A673 (cell line): Measurements from ENCODE around the gene COL9A1. TPM values are rescaled to one million over a fixed set of nuclear protein-coding genes. Genes with fewer than 3 reads are reported as not detected.
"Not testable (repeated sequence)": the region's sequence is repeated elsewhere in the genome, so short reads cannot be mapped to it uniquely, and the experiment has no call there.

Experiments used
- BruUV-seq: library from RNA; stranded (reverse); fragments of 400-500 nt; replicated peaks from 2 replicates; lab custom pipeline; 2021; lab: Mats Ljungman, UMichigan
- CTCF ChIA-PET: fragments of 300-600 bp; sonication (Branson Sonifier 250); formaldehyde crosslinking; loops from one replicate; lab custom pipeline; 2022; ENCODE audit warnings: antibody characterized with exemption; lab: Charles Lee
- POLR2A ChIA-PET: fragments of 300-600 bp; sonication (Branson Sonifier 250); formaldehyde crosslinking; loops from one replicate; lab custom pipeline; 2022; ENCODE audit warnings: antibody characterized with exemption; ENCODE audit not compliant: low non-redundant PET; lab: Charles Lee
- DNase-seq: peaks from one replicate; pipeline ENCODE4 v3.0.0-alpha.2; 2015; ENCODE audit warnings: low spot score
- H3K27ac ChIP-seq: fragments of 200-600 bp; sonication (generic); 2 replicates; pipeline ENCODE4 v1.5.1; 2016; ENCODE audit warnings: mixed run types, low read depth, mild to moderate bottlenecking, mixed read lengths, antibody characterized with exemption, low read length; ENCODE audit not compliant: poor library complexity, severe bottlenecking
- H3K27me3 ChIP-seq: fragments of 200-600 bp; sonication (generic); replicated peaks from 2 replicates; pipeline ENCODE4 v1.6.1; 2017; ENCODE audit warnings: mixed run types, low read depth, mild to moderate bottlenecking, mixed read lengths, antibody characterized with exemption, low read length; ENCODE audit not compliant: insufficient read depth, poor library complexity
- H3K36me3 ChIP-seq: fragments of 200-600 bp; sonication (generic); 2 replicates; pipeline ENCODE4 v1.6.1; 2016; ENCODE audit warnings: mixed run types, mild to moderate bottlenecking, mixed read lengths, antibody characterized with exemption, low read length; ENCODE audit not compliant: insufficient read depth, poor library complexity, severe bottlenecking
- H3K4me1 ChIP-seq: fragments of 200-600 bp; sonication (generic); 2 replicates; pipeline ENCODE4 v1.6.1; 2017; ENCODE audit warnings: mixed run types, mild to moderate bottlenecking, mixed read lengths, antibody characterized with exemption, low read length; ENCODE audit not compliant: insufficient read depth, poor library complexity, severe bottlenecking
- H3K4me3 ChIP-seq: fragments of 200-600 bp; sonication (generic); 2 replicates; pipeline ENCODE4 v1.5.1; 2016; ENCODE audit warnings: low read depth, mixed run types, mild to moderate bottlenecking, mixed read lengths, low read length; ENCODE audit not compliant: poor library complexity, severe bottlenecking
- H3K9me3 ChIP-seq: fragments of 200-600 bp; sonication (generic); 2 replicates; pipeline ENCODE4 v1.6.1; 2016; ENCODE audit warnings: mixed run types, low read depth, mild to moderate bottlenecking, mixed read lengths, antibody characterized with exemption, low read length; ENCODE audit not compliant: poor library complexity, severe bottlenecking
- EZH2 ChIP-seq: fragments of 200-600 bp; sonication (generic); IDR thresholded peaks from 2 replicates; pipeline ENCODE4 v1.6.1; 2017; ENCODE audit warnings: borderline replicate concordance, low read depth, mild to moderate bottlenecking, mixed read lengths, antibody characterized with exemption, low read length; ENCODE audit not compliant: poor library complexity, severe bottlenecking
- intact Hi-C: fragments of 100-400 bp; cut with micrococcal nuclease; formaldehyde crosslinking; loops from one replicate; pipeline ENCODE4 v1.10.0; 2022; ENCODE audit not compliant: unreplicated experiment
- total RNA-seq: library from RNA; stranded (reverse); gene quantifications from 2 replicates; pipeline ENCODE4 v1.2.3, GENCODE V29; 2021
- TF ChIP-seq, protein P1 (sequence below): fragments of 300-800, 200-600 bp; sonication (generic); conservative IDR thresholded peaks from 2 replicates; pipeline ENCODE4 v1.5.1; 2017; ENCODE audit warnings: low read depth, mild to moderate bottlenecking, antibody characterized with exemption, low read length, moderate library complexity, mixed read lengths

Gene COL9A1
- total RNA-seq, 1 experiment from 2014 or later, result not detected

DNA sequence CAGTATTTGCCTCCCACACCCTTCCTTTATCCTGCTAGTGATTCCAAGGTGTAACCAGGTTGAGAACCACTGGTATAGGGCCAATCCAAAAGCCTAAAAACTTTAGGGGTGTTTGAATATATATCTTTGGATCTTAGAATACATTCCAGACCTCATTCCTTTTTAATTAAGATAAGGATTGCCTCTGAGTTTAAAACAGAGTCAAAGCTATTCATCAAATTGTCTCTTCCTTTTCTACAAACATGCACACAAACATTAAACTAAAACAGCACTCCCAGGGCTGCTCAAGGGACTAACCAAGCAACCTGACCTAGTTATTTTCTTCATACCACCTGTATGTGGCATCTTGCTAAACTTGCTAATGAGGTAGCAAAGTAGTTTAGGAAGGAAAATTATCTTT is 22.1 kb upstream of the COL9A1 start:
- intact Hi-C loops, result no loop called here
- no peaks in the 10 kb centered on the region for H3K9me3 ChIP-seq
- H3K36me3 ChIP-seq, result no peaks in the 10 kb centered on the region
- H3K4me1 ChIP-seq, result peaks cover 16% of the 10 kb centered on the region
- H3K27me3 ChIP-seq, result no peaks in the 10 kb centered on the region
- H3K4me3 ChIP-seq, result no peak overlapping the region
- CTCF ChIA-PET, result no interaction called here
- POLR2A ChIA-PET, result no interaction called here
- no peak for DNase-seq
- TF ChIP-seq EZH2, result no peak
- TF ChIP-seq, protein P1, sequence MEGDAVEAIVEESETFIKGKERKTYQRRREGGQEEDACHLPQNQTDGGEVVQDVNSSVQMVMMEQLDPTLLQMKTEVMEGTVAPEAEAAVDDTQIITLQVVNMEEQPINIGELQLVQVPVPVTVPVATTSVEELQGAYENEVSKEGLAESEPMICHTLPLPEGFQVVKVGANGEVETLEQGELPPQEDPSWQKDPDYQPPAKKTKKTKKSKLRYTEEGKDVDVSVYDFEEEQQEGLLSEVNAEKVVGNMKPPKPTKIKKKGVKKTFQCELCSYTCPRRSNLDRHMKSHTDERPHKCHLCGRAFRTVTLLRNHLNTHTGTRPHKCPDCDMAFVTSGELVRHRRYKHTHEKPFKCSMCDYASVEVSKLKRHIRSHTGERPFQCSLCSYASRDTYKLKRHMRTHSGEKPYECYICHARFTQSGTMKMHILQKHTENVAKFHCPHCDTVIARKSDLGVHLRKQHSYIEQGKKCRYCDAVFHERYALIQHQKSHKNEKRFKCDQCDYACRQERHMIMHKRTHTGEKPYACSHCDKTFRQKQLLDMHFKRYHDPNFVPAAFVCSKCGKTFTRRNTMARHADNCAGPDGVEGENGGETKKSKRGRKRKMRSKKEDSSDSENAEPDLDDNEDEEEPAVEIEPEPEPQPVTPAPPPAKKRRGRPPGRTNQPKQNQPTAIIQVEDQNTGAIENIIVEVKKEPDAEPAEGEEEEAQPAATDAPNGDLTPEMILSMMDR, result no peak
- no peak overlapping the region for H3K27ac ChIP-seq
- BruUV-seq, result no TSS peak

DNA sequence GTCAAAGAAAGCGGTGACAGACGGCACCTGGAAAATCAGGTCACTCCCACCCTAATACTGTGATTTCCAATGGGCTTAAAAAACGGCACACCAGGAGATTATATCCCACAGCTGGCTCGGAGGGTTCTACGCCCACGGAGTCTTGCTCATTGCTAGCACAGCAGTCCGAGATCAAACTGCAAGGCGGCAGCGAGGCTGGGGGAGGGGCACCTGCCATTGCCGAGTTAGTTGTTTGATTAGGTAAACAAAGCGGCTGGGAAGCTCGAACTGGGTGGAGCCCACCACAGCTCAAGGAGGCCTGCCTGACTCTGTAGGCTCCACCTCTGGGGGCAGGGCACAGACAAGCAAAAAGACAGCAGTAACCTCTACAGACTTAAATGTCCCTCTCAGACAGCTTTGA is 14.9 kb upstream of the COL9A1 start:
- intact Hi-C loops, result loop anchor here (10.0 kb wide), 1 partner anchor 197 kb away; no protein-coding TSS in a partner anchor
- H3K9me3 ChIP-seq, H3K4me3 ChIP-seq, H3K27ac ChIP-seq, H3K27me3 ChIP-seq, H3K36me3 ChIP-seq, BruUV-seq, DNase-seq, POLR2A ChIA-PET, CTCF ChIA-PET, H3K4me1 ChIP-seq: not testable (repeated sequence)

DNA sequence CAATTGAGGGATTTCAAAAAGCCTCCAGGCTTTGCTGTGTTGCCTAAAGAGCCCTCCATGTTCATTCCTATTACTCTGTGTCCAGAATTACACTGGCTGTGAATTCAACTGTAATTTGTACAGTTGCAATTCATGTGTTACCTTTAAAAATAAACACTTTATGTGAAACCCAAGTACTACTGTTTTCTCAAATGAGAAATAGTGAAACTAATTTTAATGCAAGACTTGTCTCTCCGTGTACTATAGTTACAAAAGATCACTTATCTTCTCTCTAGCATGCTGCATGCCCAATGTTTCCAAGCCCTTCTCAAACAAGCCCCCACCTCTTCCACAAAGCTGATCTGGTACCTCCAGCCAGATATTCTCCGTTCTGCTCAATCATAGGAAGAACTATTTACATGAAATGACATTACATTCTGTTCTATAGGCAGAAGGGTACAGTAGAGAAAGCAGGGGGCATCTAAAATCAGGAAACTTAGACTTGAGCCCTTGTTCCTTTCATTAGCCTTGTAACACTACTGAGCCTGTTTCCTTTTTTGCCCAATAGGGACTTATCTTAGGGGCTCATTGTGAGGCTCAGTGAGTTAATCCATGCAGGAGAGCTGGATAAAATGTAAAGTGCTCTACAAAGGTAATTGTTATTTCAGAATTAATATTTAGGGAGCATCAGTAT is 12.3 kb upstream of the COL9A1 start:
- intact Hi-C loops, result loop anchor here (10.0 kb wide), 1 partner anchor 200 kb away; no protein-coding TSS in a partner anchor
- Histone ChIP-seq H3K4me1 (no peaks in the 10 kb centered on the region), H3K27me3 (no peaks in the 10 kb centered on the region), H3K27ac (no peak overlapping the region), H3K9me3 (no peaks in the 10 kb centered on the region), H3K36me3 (no peaks in the 10 kb centered on the region), H3K4me3 (no peak overlapping the region)
- ChIA-PET POLR2A (no interaction called here), CTCF (no interaction called here)
- TF ChIP-seq EZH2, result no peak
- TF ChIP-seq, protein P1, result no peak
- no TSS peak for BruUV-seq
- DNase-seq, result no peak

GRCh38 chr6:70314296-70314695 is 11.4 kb upstream of the COL9A1 start:
- Histone ChIP-seq H3K4me3 (no peak overlapping the region), H3K36me3 (no peaks in the 10 kb centered on the region), H3K27me3 (no peaks in the 10 kb centered on the region), H3K27ac (no peak overlapping the region), H3K4me1 (no peaks in the 10 kb centered on the region), H3K9me3 (no peaks in the 10 kb centered on the region)
- ChIA-PET CTCF (no interaction called here), POLR2A (no interaction called here)
- BruUV-seq, result no TSS peak
- TF ChIP-seq EZH2, result no peak
- TF ChIP-seq, protein P1, result no peak
- peak; percentile 23 for DNase-seq
- intact Hi-C loops, result loop anchor here (5.0 to 10.0 kb wide), 3 partner anchors 201 to 568 kb away; no protein-coding TSS in a partner anchor
